ENCODE results near the gene RAET1G. TPM values are rescaled to one million over a fixed set of nuclear protein-coding genes. Genes with fewer than 3 reads are reported as not detected.

Gene RAET1G
- total RNA-seq, 4 donors from 2014 or later: not detected

DNA sequence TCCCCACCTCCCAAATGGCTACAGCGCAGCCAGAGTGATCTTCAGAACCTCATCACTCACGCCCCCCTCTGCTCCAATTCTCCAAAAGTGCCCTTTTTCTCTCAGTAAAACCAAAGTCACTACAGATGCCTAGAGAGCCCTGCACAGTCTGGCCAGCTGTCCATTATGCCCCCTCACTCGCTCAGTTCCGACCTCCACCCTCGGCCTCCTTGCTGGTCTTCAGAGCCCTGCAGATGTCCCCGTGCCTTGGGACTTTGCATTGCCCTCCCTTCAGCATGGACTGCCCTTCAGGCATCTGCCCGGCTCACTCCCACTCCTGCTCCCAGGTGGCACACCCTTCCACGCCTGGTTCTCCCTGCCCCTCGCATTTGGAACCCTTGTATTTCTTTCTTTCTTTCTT, 24.0 kb downstream of the RAET1G start:
- Histone ChIP-seq H3K4me3 (no peak overlapping the region), H3K36me3 (no peaks in the 10 kb centered on the region), H3K9me3 (no peaks in the 10 kb centered on the region), H3K27ac (no peak overlapping the region), H3K27me3 (no peaks in the 10 kb centered on the region), H3K4me1 (peaks cover 23 to 35% (median 32%) of the 10 kb centered on the region in 4 donors)
- in situ Hi-C loops (cut with MboI; ENCODE audit: low pct_ligation_motif_present in 1 of 4, low pct_unique_long_range_greater_than_20kb in 1 of 4, low sequenced_read_pairs in 3 of 4) (no loop called here), intact Hi-C loops (cut with DNase I; ENCODE audit: low total_unique reads) (no loop called here)
- DNase-seq: no peak
- WGBS, 2 donors (ENCODE audit: low coverage in 1 of 2): 82 to 95% methylated on average over 8 to 9 of the region's 9 CpGs
- TF ChIP-seq POLR2A (IDR thresholded peaks at IDR 0.05): no peak
- TF ChIP-seq EP300 (IDR thresholded peaks at IDR 0.05; ENCODE audit: low read depth): no peak
- no peak for TF ChIP-seq POLR2AphosphoS5 (IDR thresholded peaks at IDR 0.05)
- TF ChIP-seq, protein P1, sequence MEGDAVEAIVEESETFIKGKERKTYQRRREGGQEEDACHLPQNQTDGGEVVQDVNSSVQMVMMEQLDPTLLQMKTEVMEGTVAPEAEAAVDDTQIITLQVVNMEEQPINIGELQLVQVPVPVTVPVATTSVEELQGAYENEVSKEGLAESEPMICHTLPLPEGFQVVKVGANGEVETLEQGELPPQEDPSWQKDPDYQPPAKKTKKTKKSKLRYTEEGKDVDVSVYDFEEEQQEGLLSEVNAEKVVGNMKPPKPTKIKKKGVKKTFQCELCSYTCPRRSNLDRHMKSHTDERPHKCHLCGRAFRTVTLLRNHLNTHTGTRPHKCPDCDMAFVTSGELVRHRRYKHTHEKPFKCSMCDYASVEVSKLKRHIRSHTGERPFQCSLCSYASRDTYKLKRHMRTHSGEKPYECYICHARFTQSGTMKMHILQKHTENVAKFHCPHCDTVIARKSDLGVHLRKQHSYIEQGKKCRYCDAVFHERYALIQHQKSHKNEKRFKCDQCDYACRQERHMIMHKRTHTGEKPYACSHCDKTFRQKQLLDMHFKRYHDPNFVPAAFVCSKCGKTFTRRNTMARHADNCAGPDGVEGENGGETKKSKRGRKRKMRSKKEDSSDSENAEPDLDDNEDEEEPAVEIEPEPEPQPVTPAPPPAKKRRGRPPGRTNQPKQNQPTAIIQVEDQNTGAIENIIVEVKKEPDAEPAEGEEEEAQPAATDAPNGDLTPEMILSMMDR (IDR thresholded peaks at IDR 0.05): no peak

DNA sequence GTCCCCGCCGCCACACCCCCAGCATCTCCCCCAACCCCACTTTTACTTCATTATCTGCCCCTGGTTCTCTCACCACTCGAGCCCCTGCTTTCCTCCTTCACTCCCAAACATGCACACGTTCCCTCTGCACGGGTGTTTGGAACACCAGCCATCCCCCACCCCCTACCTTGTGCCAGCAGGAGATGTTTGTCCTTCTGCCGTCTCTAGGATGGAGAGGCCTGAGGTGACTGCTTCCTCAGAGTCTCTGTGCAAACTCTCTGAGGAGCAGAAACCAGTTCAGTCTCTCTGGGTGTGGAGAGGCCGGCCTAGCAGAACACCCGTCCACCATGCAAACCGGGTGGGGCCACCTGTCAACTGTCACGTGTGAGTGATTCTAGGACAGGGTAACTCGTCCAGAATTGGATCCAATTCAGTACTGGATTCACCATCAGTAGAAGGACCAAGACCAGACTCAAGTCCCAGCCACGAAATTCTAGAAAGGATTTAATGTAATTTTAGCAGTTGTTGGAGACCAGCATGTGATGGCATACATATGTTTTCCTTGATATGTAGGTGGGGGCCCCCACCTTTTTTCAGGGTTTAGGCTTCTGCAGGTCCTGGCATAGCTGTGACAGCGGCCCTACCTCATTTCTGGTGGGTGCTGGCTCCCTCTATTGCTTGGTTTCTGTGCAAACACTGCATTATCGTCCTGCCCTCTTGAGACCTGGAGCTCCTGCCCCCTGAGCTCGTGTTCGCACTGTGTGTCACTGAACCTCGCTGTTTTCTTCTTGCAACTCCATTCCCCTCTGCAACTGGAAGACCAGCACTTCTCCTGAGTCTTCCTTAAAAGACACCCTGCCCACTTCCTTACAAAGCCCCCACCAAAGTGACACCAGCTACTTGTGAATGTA, 24.8 kb downstream of the RAET1G start, which contains the start of gene RAET1E:
Gene RAET1E, minus strand, starts transcription at position 259 of the 890 bp plus-strand sequence. CDS start 7,212 bp downstream, outside the sequence.
- peak; percentile 31 for DNase-seq
- Histone ChIP-seq H3K27ac (peak within 1 kb of the TSS; percentile 70 to 80 (median 78)), H3K27me3 (no peaks in the 10 kb centered on the region), H3K36me3 (no peaks in the 10 kb centered on the region), H3K9me3 (no peaks in the 10 kb centered on the region), H3K4me1 (peaks cover 23 to 35% (median 32%) of the 10 kb centered on the region in 4 donors), H3K4me3 (peak within 1 kb of the TSS in 3 of 4 donors; percentile 6 to 35 (median 10))
- TF ChIP-seq, protein P1 (IDR thresholded peaks at IDR 0.05): no peak
- TF ChIP-seq POLR2A (IDR thresholded peaks at IDR 0.05) (no peak), POLR2AphosphoS5 (IDR thresholded peaks at IDR 0.05) (no peak), EP300 (IDR thresholded peaks at IDR 0.05; ENCODE audit: low read depth) (no peak)
- WGBS, 2 donors (ENCODE audit: low coverage in 1 of 2): 68% methylated on average over 17 of the region's 17 CpGs; no CpG with 5 or more reads in 1 of the 2 donors
- in situ Hi-C loops (cut with MboI; ENCODE audit: low pct_ligation_motif_present in 1 of 4, low pct_unique_long_range_greater_than_20kb in 1 of 4, low sequenced_read_pairs in 3 of 4) (no loop called here), intact Hi-C loops (cut with DNase I; ENCODE audit: low total_unique reads) (no loop called here)

- TF ChIP-seq, protein P1 (IDR thresholded peaks at IDR 0.05): no peak
- peak in 2 of 3 donors; percentile 27 to 41 for TF ChIP-seq POLR2AphosphoS5 (IDR thresholded peaks at IDR 0.05)
- Histone ChIP-seq H3K4me3 (peak overlapping the region in 3 of 4 donors; percentile 6 to 35 (median 10)), H3K27ac (peak overlapping the region; percentile 70 to 80 (median 78)), H3K4me1 (peaks cover 23 to 35% (median 32%) of the 10 kb centered on the region in 4 donors), H3K9me3 (no peaks in the 10 kb centered on the region), H3K36me3 (no peaks in the 10 kb centered on the region), H3K27me3 (no peaks in the 10 kb centered on the region)
- in situ Hi-C loops (cut with MboI; ENCODE audit: low pct_ligation_motif_present in 1 of 4, low pct_unique_long_range_greater_than_20kb in 1 of 4, low sequenced_read_pairs in 3 of 4): no loop called here
- intact Hi-C loops (cut with DNase I; ENCODE audit: low total_unique reads): no loop called here
- WGBS, 2 donors (ENCODE audit: low coverage in 1 of 2): 44 to 100% methylated on average over 1 to 13 of the region's 13 CpGs
- peak; percentile 76 for DNase-seq
These were observed 25.8 kb downstream of the RAET1G start for GRCh38 chr6:149897015-149897697.

DNA sequence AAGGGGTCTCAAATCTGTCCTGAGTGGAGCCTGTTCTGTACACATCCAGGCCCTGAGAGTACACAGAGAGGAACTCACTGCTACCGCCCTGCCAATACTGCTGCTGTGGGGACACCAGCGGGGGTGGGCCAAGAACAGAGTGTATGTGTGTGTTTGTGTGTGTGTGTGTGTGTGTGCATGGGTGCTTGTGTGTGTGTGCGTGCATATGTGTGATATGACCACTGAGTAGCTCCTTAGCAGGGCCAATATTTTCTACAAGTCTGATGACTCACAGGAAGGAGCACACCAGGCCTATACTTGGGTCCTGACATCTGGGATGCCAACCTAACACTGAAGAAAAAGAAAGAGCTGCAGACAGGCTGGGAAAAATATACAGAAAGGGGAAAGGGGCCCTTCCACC, 26.4 kb downstream of the RAET1G start:
- 75% methylated on average over 3 of the region's 3 CpGs; no CpG with 5 or more reads in 1 of the 2 donors for WGBS, 2 donors (ENCODE audit: low coverage in 1 of 2)
- Histone ChIP-seq H3K27me3 (no peaks in the 10 kb centered on the region), H3K4me3 (no peak overlapping the region), H3K9me3 (no peaks in the 10 kb centered on the region), H3K27ac (peak overlapping the region; percentile 70 to 80 (median 78)), H3K4me1 (peaks cover 23 to 35% (median 32%) of the 10 kb centered on the region in 4 donors), H3K36me3 (no peaks in the 10 kb centered on the region)
- no peak for DNase-seq
- intact Hi-C loops (cut with DNase I; ENCODE audit: low total_unique reads): no loop called here
- TF ChIP-seq POLR2AphosphoS5 (IDR thresholded peaks at IDR 0.05): no peak
- TF ChIP-seq POLR2A (IDR thresholded peaks at IDR 0.05): no peak
- TF ChIP-seq EP300 (IDR thresholded peaks at IDR 0.05; ENCODE audit: low read depth): no peak
- TF ChIP-seq, protein P1 (IDR thresholded peaks at IDR 0.05): no peak
- in situ Hi-C loops (cut with MboI; ENCODE audit: low pct_ligation_motif_present in 1 of 4, low pct_unique_long_range_greater_than_20kb in 1 of 4, low sequenced_read_pairs in 3 of 4): no loop called here
